Measurements from ENCODE around the gene SULT6B1. TPM values are rescaled to one million over a fixed set of nuclear protein-coding genes. Genes with fewer than 3 reads are reported as not detected.

Gene SULT6B1
- total RNA-seq, 2 experiments from 2014 or later, result not detected

- DNase-seq (no peak), ATAC-seq (ENCODE audit: low read depth) (no peak)
- H3K36me3 Mint-ChIP-seq, result peaks cover 43% of the 10 kb centered on the region
- peak overlapping the region; percentile 96 for H3K4me3 Mint-ChIP-seq
- peaks cover 52% of the 10 kb centered on the region for H3K4me1 Mint-ChIP-seq
- peak overlapping the region; percentile 96 for H3K27ac Mint-ChIP-seq
- peaks cover 2% of the 10 kb centered on the region for H3K9me3 Mint-ChIP-seq
- no peaks in the 10 kb centered on the region for H3K27me3 Mint-ChIP-seq
- POLR2A ChIA-PET, result interaction anchor here (1.6 kb wide), 1 partner anchor 21 kb away, joined by 5 read pairs; no protein-coding TSS in a partner anchor
Observed at GRCh38 chr2:37154785-37155184, 33.7 kb downstream of the SULT6B1 start.

GRCh38 chr2:37153224-37153623 is 35.2 kb downstream of the SULT6B1 start:
- Mint-ChIP-seq H3K9me3 (no peaks in the 10 kb centered on the region), H3K4me3 (peak overlapping the region; percentile 50), H3K27me3 (no peaks in the 10 kb centered on the region), H3K4me1 (peaks cover 58% of the 10 kb centered on the region), H3K36me3 (peaks cover 53% of the 10 kb centered on the region), H3K27ac (no peak overlapping the region)
- no peak for ATAC-seq (ENCODE audit: low read depth)
- POLR2A ChIA-PET, result interaction anchor here (1.1 kb wide), 1 partner anchor 49 kb away, joined by 4 read pairs; no protein-coding TSS in a partner anchor
- DNase-seq, result no peak

GRCh38 chr2:37149626-37150322 is 38.7 kb downstream of the SULT6B1 start:
- peak; percentile 36 for ATAC-seq (ENCODE audit: low read depth)
- H3K4me1 Mint-ChIP-seq, result peaks cover 45% of the 10 kb centered on the region
- peak overlapping the region; percentile 3 for H3K27ac Mint-ChIP-seq
- H3K27me3 Mint-ChIP-seq, result no peaks in the 10 kb centered on the region
- POLR2A ChIA-PET, result no interaction called here
- peaks cover 54% of the 10 kb centered on the region for H3K36me3 Mint-ChIP-seq
- no peaks in the 10 kb centered on the region for H3K9me3 Mint-ChIP-seq
- H3K4me3 Mint-ChIP-seq, result peak overlapping the region; percentile 35
- no peak for DNase-seq

DNA sequence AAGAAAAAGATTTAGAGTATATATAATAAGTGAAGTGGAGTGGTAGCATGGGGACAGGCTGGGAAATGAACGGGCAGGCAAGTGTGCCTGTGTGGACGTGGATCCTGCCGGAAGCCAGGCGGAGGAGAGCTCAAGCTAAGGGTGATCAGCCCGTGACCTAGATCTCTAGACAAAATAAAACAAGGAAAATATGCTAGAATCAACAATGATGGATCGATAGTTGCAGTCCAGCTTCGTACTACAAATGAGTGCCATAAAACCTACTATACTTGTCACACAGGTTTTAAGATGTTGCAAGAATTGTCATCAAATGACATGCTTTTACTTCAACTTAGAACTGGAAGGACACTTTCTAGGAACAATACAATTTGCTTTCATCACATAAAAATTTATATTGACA is 40.1 kb downstream of the SULT6B1 start:
- DNase-seq (no peak), ATAC-seq (ENCODE audit: low read depth) (no peak)
- Mint-ChIP-seq H3K27me3 (no peaks in the 10 kb centered on the region), H3K36me3 (peaks cover 47% of the 10 kb centered on the region), H3K4me3 (no peak overlapping the region), H3K9me3 (no peaks in the 10 kb centered on the region), H3K4me1 (peaks cover 34% of the 10 kb centered on the region), H3K27ac (no peak overlapping the region)
- POLR2A ChIA-PET, result no interaction called here

DNA sequence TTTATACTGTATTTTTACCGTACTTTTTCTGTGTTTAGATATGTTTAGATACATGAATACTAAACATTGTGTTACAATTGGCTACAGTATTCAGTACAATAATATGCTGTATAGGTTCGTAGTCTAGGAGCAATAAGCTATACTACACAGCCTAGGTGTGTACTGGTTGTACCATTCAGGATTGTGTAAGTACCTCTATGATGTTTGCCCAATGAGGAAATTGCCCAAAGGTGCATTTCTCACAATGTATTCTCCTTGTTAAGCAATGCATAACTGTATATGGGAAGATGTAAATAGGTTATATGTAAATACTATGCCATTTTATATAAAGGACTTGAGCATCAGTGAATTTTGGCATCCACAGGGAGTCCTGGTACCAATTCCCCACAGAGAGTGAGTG is 42.4 kb downstream of the SULT6B1 start:
- no peak overlapping the region for H3K27ac Mint-ChIP-seq
- peaks cover 24% of the 10 kb centered on the region for H3K4me1 Mint-ChIP-seq
- H3K27me3 Mint-ChIP-seq, result no peaks in the 10 kb centered on the region
- DNase-seq (no peak), ATAC-seq (ENCODE audit: low read depth) (no peak)
- POLR2A ChIA-PET, result interaction anchor here (0.6 to 1.4 kb wide), 2 partner anchors 10 to 63 kb away, joined by 3 to 4 read pairs; partner anchors contain the start of gene EIF2AK2
- no peaks in the 10 kb centered on the region for H3K9me3 Mint-ChIP-seq
- H3K4me3 Mint-ChIP-seq, result no peak overlapping the region
- peaks cover 38% of the 10 kb centered on the region for H3K36me3 Mint-ChIP-seq

DNA sequence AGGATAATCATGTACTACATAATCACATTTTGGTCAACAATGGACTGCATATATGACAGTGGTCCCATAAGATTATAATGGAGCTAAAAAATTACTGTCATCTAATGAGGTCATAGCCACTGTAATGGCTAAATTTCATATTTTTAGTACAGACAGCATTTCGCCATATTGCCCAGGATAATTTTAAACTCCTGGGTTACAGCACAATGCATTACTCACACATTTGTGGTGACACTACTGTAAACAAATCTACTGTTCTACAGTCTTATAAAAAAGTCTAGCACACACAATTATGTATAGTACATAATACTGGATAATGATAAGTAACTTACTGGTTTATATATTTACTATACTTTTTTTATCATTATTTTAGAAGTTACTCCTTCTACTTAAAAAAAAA is 44.5 kb downstream of the SULT6B1 start:
- POLR2A ChIA-PET, result no interaction called here
- Mint-ChIP-seq H3K27me3 (no peaks in the 10 kb centered on the region), H3K27ac (no peak overlapping the region), H3K9me3 (no peaks in the 10 kb centered on the region), H3K36me3 (peaks cover 44% of the 10 kb centered on the region), H3K4me1 (peaks cover 13% of the 10 kb centered on the region), H3K4me3 (no peak overlapping the region)
- DNase-seq (no peak), ATAC-seq (ENCODE audit: low read depth) (no peak)

- H3K36me3 Mint-ChIP-seq, result peaks cover 34% of the 10 kb centered on the region
- H3K4me1 Mint-ChIP-seq, result peaks cover 10% of the 10 kb centered on the region
- DNase-seq, result no peak
- H3K9me3 Mint-ChIP-seq, result no peaks in the 10 kb centered on the region
- ATAC-seq (ENCODE audit: low read depth), result no peak
- H3K27ac Mint-ChIP-seq, result no peak overlapping the region
- POLR2A ChIA-PET, result no interaction called here
- H3K27me3 Mint-ChIP-seq, result no peaks in the 10 kb centered on the region
- no peak overlapping the region for H3K4me3 Mint-ChIP-seq
Observed at GRCh38 chr2:37142546-37142945, 45.9 kb downstream of the SULT6B1 start.

DNA sequence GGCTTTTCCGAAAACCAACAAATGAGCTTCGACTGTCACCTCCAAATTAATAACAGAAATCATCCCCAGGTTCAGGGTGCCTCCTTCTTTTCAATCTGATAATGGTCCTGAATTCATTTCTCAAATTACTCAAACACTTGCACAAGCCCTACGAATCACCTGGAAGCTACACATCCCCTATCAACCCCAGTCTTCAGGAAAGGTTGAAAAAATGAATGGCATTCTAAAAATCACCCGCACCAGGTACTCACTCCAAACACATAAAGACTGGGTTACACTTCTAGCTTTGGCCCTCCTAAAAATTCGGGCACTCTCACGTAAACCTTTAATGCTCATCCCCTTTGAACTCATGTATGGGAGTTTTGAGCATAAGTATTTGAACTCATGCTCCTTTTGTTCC is 55.6 kb downstream of the SULT6B1 start:
- Mint-ChIP-seq H3K27ac (no peak overlapping the region), H3K4me3 (no peak overlapping the region), H3K36me3 (peaks cover 49% of the 10 kb centered on the region), H3K4me1 (peaks cover 9% of the 10 kb centered on the region), H3K27me3 (no peaks in the 10 kb centered on the region), H3K9me3 (no peaks in the 10 kb centered on the region)
- POLR2A ChIA-PET, result interaction anchor here (1.4 kb wide), 1 partner anchor 14 kb away, joined by 3 read pairs; no protein-coding TSS in a partner anchor
- no peak for DNase-seq
- ATAC-seq (ENCODE audit: low read depth), result no peak

DNA sequence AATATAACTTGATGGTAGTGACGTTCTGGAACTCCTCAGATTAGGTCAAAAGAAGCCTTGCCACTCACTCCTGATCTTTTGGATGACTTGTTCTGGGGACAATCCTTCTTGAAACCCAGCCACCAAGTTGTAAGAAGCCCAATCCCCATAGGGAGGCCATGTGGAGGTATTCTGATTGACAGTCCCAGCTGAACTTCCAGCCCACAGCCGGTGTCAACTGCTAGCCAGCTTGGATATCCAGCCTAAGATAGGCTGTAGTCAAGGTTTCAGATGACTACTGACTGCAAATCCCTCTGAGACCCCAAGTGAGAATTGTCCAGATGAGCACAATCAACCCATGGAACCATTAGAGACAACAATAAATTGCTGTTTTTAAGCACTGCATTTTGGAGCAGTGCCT is 63.1 kb downstream of the SULT6B1 start:
- POLR2A ChIA-PET, result no interaction called here
- no peak overlapping the region for H3K4me3 Mint-ChIP-seq
- no peaks in the 10 kb centered on the region for H3K9me3 Mint-ChIP-seq
- peaks cover 5% of the 10 kb centered on the region for H3K4me1 Mint-ChIP-seq
- DNase-seq, result no peak
- H3K27me3 Mint-ChIP-seq, result no peaks in the 10 kb centered on the region
- ATAC-seq (ENCODE audit: low read depth), result no peak
- H3K36me3 Mint-ChIP-seq, result peaks cover 45% of the 10 kb centered on the region
- H3K27ac Mint-ChIP-seq, result no peak overlapping the region

- no peak for DNase-seq
- POLR2A ChIA-PET, result no interaction called here
- H3K36me3 Mint-ChIP-seq, result peaks cover 29% of the 10 kb centered on the region
- H3K4me3 Mint-ChIP-seq, result no peak overlapping the region
- H3K27ac Mint-ChIP-seq, result no peak overlapping the region
- H3K27me3 Mint-ChIP-seq, result no peaks in the 10 kb centered on the region
- no peak for ATAC-seq (ENCODE audit: low read depth)
- no peaks in the 10 kb centered on the region for H3K9me3 Mint-ChIP-seq
- H3K4me1 Mint-ChIP-seq, result peaks cover 6% of the 10 kb centered on the region
Observed at GRCh38 chr2:37119157-37119556, 69.3 kb downstream of the SULT6B1 start.

Other genes with a start within 250 kb of the SULT6B1 start
- 10 to 100 TPM; 32.2 to 35.0 TPM for gene STRN, start 222.1 kb downstream of the SULT6B1 start, total RNA-seq
- 10 to 100 TPM; 24.0 to 24.3 TPM for gene HEATR5B, start 104.3 kb downstream of the SULT6B1 start, total RNA-seq
- 10 to 100 TPM; 10.3 to 12.1 TPM for gene GPATCH11, start 104.2 kb downstream of the SULT6B1 start, total RNA-seq
- gene EIF2AK2, start 31.7 kb downstream of the SULT6B1 start, total RNA-seq, result 100 to 1,000 TPM; 101 to 121 TPM
- 10 to 100 TPM; 38.1 to 41.8 TPM for gene CEBPZOS, start 7.8 kb upstream of the SULT6B1 start, total RNA-seq
- gene CEBPZ, start 42.9 kb upstream of the SULT6B1 start, total RNA-seq, result 10 to 100 TPM; 63.7 to 66.5 TPM
- gene NDUFAF7, start 43.0 kb upstream of the SULT6B1 start, total RNA-seq, result 10 to 100 TPM; 24.4 to 24.7 TPM
- 10 to 100 TPM; 25.0 to 31.3 TPM for gene PRKD3, start 136.2 kb upstream of the SULT6B1 start, total RNA-seq
- 1 to 10 TPM in 1 of 2 experiments, under 1 TPM in 1; 0.50 to 1.1 TPM for gene QPCT, start 156.0 kb upstream of the SULT6B1 start, total RNA-seq